Endothelial cell (in vitro differentiated cells): ENCODE measurements around the gene HIVEP3. TPM values are rescaled to one million over a fixed set of nuclear protein-coding genes. Genes with fewer than 3 reads are reported as not detected.

Experiments
- DNase-seq: peaks from one replicate; pipeline ENCODE4 v3.0.0; 2021; ENCODE audit warnings: low spot score
- H3K27ac Mint-ChIP-seq: one replicate; pipeline ENCODE4 v1.8.0; 2021; ENCODE audit warnings: mixed read lengths, inconsistent platforms; ENCODE audit not compliant: unreplicated experiment
- H3K27me3 Mint-ChIP-seq: one replicate; pipeline ENCODE4 v1.8.0; 2021; ENCODE audit warnings: mild to moderate bottlenecking, moderate library complexity, mixed read lengths, inconsistent platforms; ENCODE audit not compliant: unreplicated experiment
- H3K36me3 Mint-ChIP-seq: one replicate; pipeline ENCODE4 v1.8.0; 2021; ENCODE audit warnings: mild to moderate bottlenecking, low read depth, mixed read lengths, inconsistent platforms; ENCODE audit not compliant: unreplicated experiment
- H3K4me1 Mint-ChIP-seq: one replicate; pipeline ENCODE4 v1.8.0; 2021; ENCODE audit warnings: mild to moderate bottlenecking, mixed read lengths, inconsistent platforms; ENCODE audit not compliant: unreplicated experiment
- H3K4me3 Mint-ChIP-seq: one replicate; pipeline ENCODE4 v1.8.0; 2021; ENCODE audit warnings: mild to moderate bottlenecking, mixed read lengths, inconsistent platforms; ENCODE audit not compliant: unreplicated experiment
- H3K9me3 Mint-ChIP-seq: one replicate; pipeline ENCODE4 v1.8.0; 2021; ENCODE audit warnings: mixed read lengths, inconsistent platforms; ENCODE audit not compliant: unreplicated experiment
- total RNA-seq: library from RNA; stranded (reverse); fragmentation: NEBNext Ultra II Directional; extraction: Animal tissue kit (Norgen Biotek cat#: 25700); gene quantifications from one replicate; pipeline ENCODE4 v1.2.1, GENCODE V29; 2021; ENCODE audit not compliant: unreplicated experiment
- TF ChIP-seq, protein P1 (sequence below): fragments of 200-600 bp; sonication (generic); IDR thresholded peaks from one replicate; pipeline ENCODE4 v1.5.0; 2021; ENCODE audit warnings: antibody characterized with exemption; ENCODE audit not compliant: unreplicated experiment

The HIVEP3 gene
- total RNA-seq, 1 donor from 2014 or later = 8.9 TPM

DNA sequence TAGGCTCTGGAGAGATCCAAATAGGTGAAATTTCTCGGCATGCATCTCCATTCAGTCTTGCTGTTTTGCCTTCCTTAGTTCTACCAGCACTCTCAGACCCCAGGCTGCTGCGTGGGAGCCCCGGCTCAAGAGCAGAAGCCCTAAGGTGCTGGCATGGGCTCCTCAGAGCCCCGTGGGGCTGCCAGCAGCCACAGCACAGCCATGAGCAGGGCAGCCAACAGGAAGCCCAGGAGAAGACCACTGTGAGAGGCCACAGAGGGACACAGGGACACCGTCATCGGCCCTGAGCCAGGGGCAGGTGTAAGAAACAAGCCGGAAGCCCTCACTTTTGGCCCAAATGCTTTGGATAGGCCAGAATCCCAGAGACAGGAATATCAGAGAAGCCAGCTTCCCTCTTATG lies 66.6 kb downstream of the HIVEP3 start:
- Mint-ChIP-seq H3K27ac (no peak overlapping the region), H3K36me3 (peaks cover 4% of the 10 kb centered on the region), H3K4me1 (peaks cover 27% of the 10 kb centered on the region), H3K27me3 (peaks cover 4% of the 10 kb centered on the region), H3K4me3 (no peak overlapping the region), H3K9me3 (no peaks in the 10 kb centered on the region)
- TF ChIP-seq, protein P1, sequence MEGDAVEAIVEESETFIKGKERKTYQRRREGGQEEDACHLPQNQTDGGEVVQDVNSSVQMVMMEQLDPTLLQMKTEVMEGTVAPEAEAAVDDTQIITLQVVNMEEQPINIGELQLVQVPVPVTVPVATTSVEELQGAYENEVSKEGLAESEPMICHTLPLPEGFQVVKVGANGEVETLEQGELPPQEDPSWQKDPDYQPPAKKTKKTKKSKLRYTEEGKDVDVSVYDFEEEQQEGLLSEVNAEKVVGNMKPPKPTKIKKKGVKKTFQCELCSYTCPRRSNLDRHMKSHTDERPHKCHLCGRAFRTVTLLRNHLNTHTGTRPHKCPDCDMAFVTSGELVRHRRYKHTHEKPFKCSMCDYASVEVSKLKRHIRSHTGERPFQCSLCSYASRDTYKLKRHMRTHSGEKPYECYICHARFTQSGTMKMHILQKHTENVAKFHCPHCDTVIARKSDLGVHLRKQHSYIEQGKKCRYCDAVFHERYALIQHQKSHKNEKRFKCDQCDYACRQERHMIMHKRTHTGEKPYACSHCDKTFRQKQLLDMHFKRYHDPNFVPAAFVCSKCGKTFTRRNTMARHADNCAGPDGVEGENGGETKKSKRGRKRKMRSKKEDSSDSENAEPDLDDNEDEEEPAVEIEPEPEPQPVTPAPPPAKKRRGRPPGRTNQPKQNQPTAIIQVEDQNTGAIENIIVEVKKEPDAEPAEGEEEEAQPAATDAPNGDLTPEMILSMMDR = no peak
- DNase-seq = no peak

DNA sequence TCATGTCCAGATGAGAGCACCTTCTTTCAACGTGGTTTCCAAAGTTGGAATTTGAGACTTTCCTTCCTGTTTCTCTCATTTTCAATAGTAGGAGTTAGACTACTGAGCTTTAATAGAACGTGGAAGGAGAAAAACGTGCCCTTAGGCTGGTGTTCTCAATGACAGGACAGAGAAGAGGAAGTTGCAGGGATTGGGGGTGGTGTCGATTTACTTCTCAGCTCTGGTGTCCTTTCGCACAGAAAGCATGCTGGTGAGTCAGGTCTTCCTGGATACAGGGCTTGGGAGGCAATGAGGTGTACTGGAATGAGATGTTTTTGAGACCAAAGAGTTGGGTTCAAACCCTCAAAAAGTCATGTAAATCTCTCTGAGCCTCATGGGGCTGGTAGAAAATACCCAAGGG lies 67.1 kb downstream of the HIVEP3 start:
- Mint-ChIP-seq H3K4me3 (no peak overlapping the region), H3K36me3 (peaks cover 4% of the 10 kb centered on the region), H3K4me1 (peaks cover 27% of the 10 kb centered on the region), H3K27ac (no peak overlapping the region), H3K9me3 (no peaks in the 10 kb centered on the region), H3K27me3 (peaks cover 4% of the 10 kb centered on the region)
- no peak for DNase-seq
- TF ChIP-seq, protein P1 = no peak

DNA sequence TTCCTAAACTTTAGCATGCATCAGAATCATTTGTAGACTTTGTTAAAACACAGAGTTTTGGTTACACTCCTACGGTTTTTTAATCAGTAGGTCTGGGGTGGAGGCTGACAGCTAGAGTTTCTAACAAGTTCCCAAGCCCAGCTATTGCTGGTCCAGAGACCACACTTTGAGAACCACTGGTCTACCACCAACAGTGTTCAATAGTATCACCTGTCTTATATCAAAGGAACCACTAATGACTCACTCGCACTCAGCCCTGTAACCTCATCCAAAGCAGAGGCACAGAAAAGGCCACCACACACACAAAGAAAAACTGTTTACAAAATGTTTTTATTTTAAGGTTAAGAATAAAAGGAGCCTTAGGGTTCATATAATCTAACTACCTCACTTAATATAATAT lies 68.7 kb downstream of the HIVEP3 start:
- DNase-seq = no peak
- Mint-ChIP-seq H3K27me3 (peaks cover 4% of the 10 kb centered on the region), H3K9me3 (no peaks in the 10 kb centered on the region), H3K36me3 (no peaks in the 10 kb centered on the region), H3K27ac (no peak overlapping the region), H3K4me3 (no peak overlapping the region), H3K4me1 (peaks cover 27% of the 10 kb centered on the region)
- TF ChIP-seq, protein P1 = no peak

DNA sequence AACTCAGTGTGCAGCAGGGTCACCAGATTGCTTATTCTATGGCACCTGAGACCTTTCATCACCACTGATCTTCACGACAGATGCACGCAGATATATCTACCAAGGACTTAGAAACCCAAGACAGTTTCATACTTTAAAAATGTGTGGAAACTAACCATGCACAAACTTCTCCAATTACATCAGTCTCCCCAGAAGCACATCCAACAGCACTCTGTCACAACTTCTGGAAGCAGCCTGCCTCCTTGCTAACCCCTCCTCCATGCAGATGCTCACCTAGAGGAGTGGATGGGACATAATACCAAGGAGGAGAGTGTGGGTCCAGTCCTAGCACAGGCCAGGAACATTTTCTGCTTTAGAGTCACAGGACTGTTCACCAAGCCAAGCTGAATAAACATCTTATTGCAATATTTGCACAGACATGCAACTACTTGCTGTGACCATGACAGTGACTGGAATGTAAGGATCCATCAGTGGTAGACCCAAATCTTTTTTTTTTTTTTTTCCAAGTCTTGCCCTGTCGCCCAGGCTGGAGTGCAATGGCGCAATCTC lies 69.4 kb downstream of the HIVEP3 start:
- DNase-seq = no peak
- H3K9me3 Mint-ChIP-seq = no peaks in the 10 kb centered on the region
- TF ChIP-seq, protein P1 = no peak
- H3K27me3 Mint-ChIP-seq = peaks cover 4% of the 10 kb centered on the region
- H3K4me1 Mint-ChIP-seq = peaks cover 27% of the 10 kb centered on the region
- H3K36me3 Mint-ChIP-seq = no peaks in the 10 kb centered on the region
- no peak overlapping the region for H3K27ac Mint-ChIP-seq
- H3K4me3 Mint-ChIP-seq = peak overlapping the region; percentile 56

DNA sequence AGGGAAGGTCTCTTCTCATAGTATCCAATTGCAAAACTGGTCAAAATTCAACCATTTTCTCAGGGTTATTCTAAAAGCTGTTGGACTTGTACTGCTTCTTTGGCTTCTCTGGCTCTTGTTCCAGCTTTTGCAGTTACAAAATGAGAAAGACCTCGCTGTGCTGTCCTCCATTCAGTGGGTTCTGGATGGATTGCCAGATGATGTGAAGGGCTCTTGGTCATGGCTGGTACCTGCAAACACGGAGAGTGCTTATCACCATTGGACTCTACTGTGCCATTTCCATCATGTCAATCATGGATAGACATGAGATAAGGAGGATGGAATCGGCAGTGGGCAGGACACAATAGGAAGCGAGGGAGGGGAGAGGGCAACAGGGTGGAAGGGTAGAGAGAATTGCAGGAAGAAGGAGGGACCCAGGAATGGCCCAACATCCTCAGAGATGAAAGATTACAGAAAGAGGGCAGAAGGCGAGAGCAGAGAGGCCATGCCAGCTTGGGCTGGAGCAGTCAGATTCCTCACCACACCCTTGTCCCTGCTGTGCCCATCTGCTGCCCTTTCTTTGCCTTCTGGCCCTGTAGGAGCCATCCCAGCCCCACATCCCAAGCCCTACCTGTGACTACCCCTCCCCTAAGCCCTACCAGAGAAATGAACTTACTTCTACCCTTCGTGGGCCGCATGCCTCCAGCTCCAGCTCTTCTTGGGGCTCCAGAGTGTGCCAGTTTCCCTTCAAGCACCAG lies 70.3 kb downstream of the HIVEP3 start:
- peaks cover 32% of the 10 kb centered on the region for H3K4me1 Mint-ChIP-seq
- no peaks in the 10 kb centered on the region for H3K36me3 Mint-ChIP-seq
- no peaks in the 10 kb centered on the region for H3K9me3 Mint-ChIP-seq
- TF ChIP-seq, protein P1 = no peak
- DNase-seq = no peak
- no peak overlapping the region for H3K4me3 Mint-ChIP-seq
- H3K27me3 Mint-ChIP-seq = peaks cover 4% of the 10 kb centered on the region
- H3K27ac Mint-ChIP-seq = no peak overlapping the region
